Right ventricle myocardium inferior (tissue), 1 donor: ENCODE measurements around the gene PRR29. TPM values are rescaled to one million over a fixed set of nuclear protein-coding genes. Genes with fewer than 3 reads are reported as not detected.

Experiments
- ATAC-seq: fragments of 200-7000 bp; cut with Tn5 transposase; one replicate; pipeline ENCODE4 v1.9.1; 2020; ENCODE audit warnings: mild to moderate bottlenecking, moderate library complexity
- DNase-seq: peaks from one replicate; pipeline ENCODE4 v3.0.0; 2021; ENCODE audit errors: missing footprints
- intact Hi-C: fragments of 100-400 bp; cut with DNase I; formaldehyde crosslinking; loops from one replicate; pipeline ENCODE4 v1.11.0; 2022
- total RNA-seq: library from RNA; stranded (reverse); fragmentation: NEBNext Ultra II Directional; extraction: Animal tissue kit (Norgen Biotek cat#: 25700); gene quantifications from one replicate; pipeline ENCODE4 v1.2.1, GENCODE V29; 2021
- donor health status: DM: no; HTN: yes; CAD: no; lungs with severe emphysema.

PRR29 gene
- total RNA-seq, 1 donor from 2014 or later = 0.51 TPM

- no peak for DNase-seq
- ATAC-seq = no peak
- intact Hi-C loops = loop anchor here (1.0 to 5.0 kb wide), 3 partner anchors 42 to 70 kb away; partner anchors contain the start of gene CD79B
Observed at GRCh38 chr17:63989622-63990345, 8.4 kb upstream of the PRR29 start.

GRCh38 chr17:63991611-63992010 lies 6.5 kb upstream of the PRR29 start:
- ATAC-seq (no peak), DNase-seq (no peak)
- intact Hi-C loops = loop anchor here (5.0 kb wide), 1 partner anchor 59 kb away; the partner anchor contains the start of gene CD79B

GRCh38 chr17:63993368-63993985 lies 4.7 kb upstream of the PRR29 start:
- DNase-seq = no peak
- ATAC-seq = no peak
- intact Hi-C loops = loop anchor here (5.0 kb wide), 1 partner anchor 61 kb away; the partner anchor contains the start of gene CD79B

GRCh38 chr17:63995626-63996025 lies 2.5 kb upstream of the PRR29 start:
- ATAC-seq (no peak), DNase-seq (no peak)
- intact Hi-C loops = no loop called here

GRCh38 chr17:63996430-63997182 lies 1.5 kb upstream of the PRR29 start:
- intact Hi-C loops = no loop called here
- ATAC-seq (no peak), DNase-seq (no peak)

- intact Hi-C loops = no loop called here
- ATAC-seq (no peak), DNase-seq (no peak)
Observed at GRCh38 chr17:63997341-63998048, 656 bp upstream of the PRR29 start.

GRCh38 chr17:63998721-63999679 lies 849 bp downstream of the PRR29 start:
- DNase-seq (no peak), ATAC-seq (no peak)
- intact Hi-C loops = no loop called here

- intact Hi-C loops = no loop called here
- no peak for DNase-seq
- ATAC-seq = no peak
Observed at GRCh38 chr17:63999680-64000531, 1.8 kb downstream of the PRR29 start.

GRCh38 chr17:64001091-64001579 lies 3.0 kb downstream of the PRR29 start:
- no peak for DNase-seq
- intact Hi-C loops = no loop called here

GRCh38 chr17:64001763-64002529 lies 3.8 kb downstream of the PRR29 start:
- ATAC-seq (peak; percentile 45), DNase-seq (no peak)
- intact Hi-C loops = no loop called here

More at GRCh38 chr17:64001091-64001579, 3.0 kb downstream of the PRR29 start:
- no peak for ATAC-seq

- DNase-seq (no peak), ATAC-seq (no peak)
- intact Hi-C loops = no loop called here
Observed at GRCh38 chr17:64002658-64003525, 4.7 kb downstream of the PRR29 start.

GRCh38 chr17:64003526-64004121 lies 5.5 kb downstream of the PRR29 start:
- ATAC-seq = no peak
- no peak for DNase-seq
- intact Hi-C loops = no loop called here

GRCh38 chr17:64004218-64004770 lies 6.1 kb downstream of the PRR29 start:
- ATAC-seq (no peak), DNase-seq (no peak)
- intact Hi-C loops = no loop called here

GRCh38 chr17:64004903-64005733 lies 7.0 kb downstream of the PRR29 start:
- intact Hi-C loops = no loop called here
- DNase-seq (no peak), ATAC-seq (no peak)
